ENCODE results near the gene METTL14. TPM values are rescaled to one million over a fixed set of nuclear protein-coding genes. Genes with fewer than 3 reads are reported as not detected.

Gene METTL14
- polyA plus RNA-seq, 1 donor (not counting 4 experiments of a cell fraction or from before 2014, with no cell fraction given), result 25.8 TPM

DNA sequence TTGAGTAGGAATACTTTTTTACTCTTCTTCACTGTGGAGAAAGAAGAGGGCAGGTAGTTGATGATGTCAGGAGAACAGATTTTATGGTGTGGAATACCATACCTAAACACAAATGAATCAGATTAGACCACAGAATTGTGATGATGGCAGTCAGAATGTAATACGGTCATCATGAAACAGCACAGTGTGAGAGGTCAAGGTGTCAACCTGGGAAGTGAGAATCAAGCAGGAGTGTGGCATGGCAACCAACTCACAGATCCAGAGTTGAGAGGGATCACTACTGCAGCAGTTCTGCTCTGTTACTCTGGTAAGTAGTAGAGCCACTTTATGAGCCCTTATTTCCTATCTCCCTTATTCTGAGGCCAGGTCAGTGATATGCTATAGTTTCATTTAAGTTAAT is 27.7 kb downstream of the METTL14 start:
- Histone ChIP-seq H3K4me1 (ENCODE audit: control insufficient read depth, extremely low read depth, insufficient read depth, low read length) (no peaks in the 10 kb centered on the region), H3K9me3 (ENCODE audit: control insufficient read depth, low read depth, low read length) (no peaks in the 10 kb centered on the region), H2AFZ (ENCODE audit: control insufficient read depth, low read length) (no peak overlapping the region), H3K4me3 (ENCODE audit: control insufficient read depth in 2 of 3, extremely low read depth in 1 of 3, insufficient read depth in 2 of 3, low read depth in 1 of 3, low read length in 3 of 3) (no peak overlapping the region), H4K20me1 (ENCODE audit: control insufficient read depth, extremely low read depth, insufficient read depth, low read length) (no peaks in the 10 kb centered on the region), H3K4me2 (ENCODE audit: control insufficient read depth, extremely low read depth, insufficient read depth, low read depth, low read length) (no peak overlapping the region), H3K27ac (ENCODE audit: control insufficient read depth, insufficient read depth, low read length) (no peak overlapping the region), H3K9me1 (ENCODE audit: control insufficient read depth, extremely low read depth, insufficient read depth, low read length) (no peaks in the 10 kb centered on the region), H3K27me3 (ENCODE audit: control insufficient read depth, extremely low read depth, insufficient read depth, low read length) (no peaks in the 10 kb centered on the region), H3K79me2 (ENCODE audit: control insufficient read depth, insufficient read depth, low read length) (no peaks in the 10 kb centered on the region), H3K36me3 (ENCODE audit: control insufficient read depth in 2 of 2, extremely low read depth in 1 of 2, insufficient read depth in 2 of 2, low read length in 2 of 2) (peaks cover 0 to 2% of the 10 kb centered on the region in 2 experiments), H3K9ac (ENCODE audit: control insufficient read depth, extremely low read depth, insufficient read depth, low read length) (no peak overlapping the region)
- TF ChIP-seq EZH2 (IDR thresholded peaks at IDR 0.05; ENCODE audit: low read length), result no peak
- TF ChIP-seq, protein P1, sequence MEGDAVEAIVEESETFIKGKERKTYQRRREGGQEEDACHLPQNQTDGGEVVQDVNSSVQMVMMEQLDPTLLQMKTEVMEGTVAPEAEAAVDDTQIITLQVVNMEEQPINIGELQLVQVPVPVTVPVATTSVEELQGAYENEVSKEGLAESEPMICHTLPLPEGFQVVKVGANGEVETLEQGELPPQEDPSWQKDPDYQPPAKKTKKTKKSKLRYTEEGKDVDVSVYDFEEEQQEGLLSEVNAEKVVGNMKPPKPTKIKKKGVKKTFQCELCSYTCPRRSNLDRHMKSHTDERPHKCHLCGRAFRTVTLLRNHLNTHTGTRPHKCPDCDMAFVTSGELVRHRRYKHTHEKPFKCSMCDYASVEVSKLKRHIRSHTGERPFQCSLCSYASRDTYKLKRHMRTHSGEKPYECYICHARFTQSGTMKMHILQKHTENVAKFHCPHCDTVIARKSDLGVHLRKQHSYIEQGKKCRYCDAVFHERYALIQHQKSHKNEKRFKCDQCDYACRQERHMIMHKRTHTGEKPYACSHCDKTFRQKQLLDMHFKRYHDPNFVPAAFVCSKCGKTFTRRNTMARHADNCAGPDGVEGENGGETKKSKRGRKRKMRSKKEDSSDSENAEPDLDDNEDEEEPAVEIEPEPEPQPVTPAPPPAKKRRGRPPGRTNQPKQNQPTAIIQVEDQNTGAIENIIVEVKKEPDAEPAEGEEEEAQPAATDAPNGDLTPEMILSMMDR (optimal IDR thresholded peaks at IDR 0.05 in 1 of 3, IDR thresholded peaks at IDR 0.05 in 1 of 3, conservative IDR thresholded peaks at IDR 0.05 in 1 of 3; ENCODE audit: extremely low read depth in 1 of 3, insufficient read depth in 2 of 3, low read length in 3 of 3), result no peak
- DNase-seq (ENCODE audit: low read depth, low spot score) (no peak), FAIRE-seq (no peak)
- dilution Hi-C loops (cut with MboI; ENCODE audit: extremely low pct_ligation_motif_present, low sequenced_read_pairs), result no loop called here

DNA sequence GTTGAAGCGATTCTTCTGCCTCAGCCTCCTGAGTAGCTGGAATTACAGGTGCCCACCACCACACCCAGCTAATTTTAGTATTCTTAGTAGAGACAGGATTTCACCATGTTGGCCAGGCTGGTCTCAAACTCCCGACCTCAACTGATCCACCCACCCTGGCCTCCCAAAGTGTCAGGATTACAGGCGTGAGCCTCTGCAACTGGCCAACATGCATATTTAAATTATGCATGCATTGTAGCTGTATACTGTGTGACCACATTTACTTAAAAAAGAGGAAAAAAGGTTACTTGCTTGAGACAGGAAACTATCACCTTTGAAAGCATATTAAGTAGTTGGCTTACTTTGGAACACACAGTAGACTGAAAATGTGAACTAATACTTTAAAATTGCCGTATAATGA is 29.5 kb downstream of the METTL14 start:
- no peaks in the 10 kb centered on the region for H4K20me1 ChIP-seq (ENCODE audit: control insufficient read depth, extremely low read depth, insufficient read depth, low read length)
- FAIRE-seq, result no peak
- no peaks in the 10 kb centered on the region for H3K79me2 ChIP-seq (ENCODE audit: control insufficient read depth, insufficient read depth, low read length)
- no peaks in the 10 kb centered on the region for H3K9me3 ChIP-seq (ENCODE audit: control insufficient read depth, low read depth, low read length)
- no peaks in the 10 kb centered on the region for H3K27me3 ChIP-seq (ENCODE audit: control insufficient read depth, extremely low read depth, insufficient read depth, low read length)
- no peak for TF ChIP-seq EZH2 (IDR thresholded peaks at IDR 0.05; ENCODE audit: low read length)
- TF ChIP-seq, protein P1 (optimal IDR thresholded peaks at IDR 0.05 in 1 of 3, IDR thresholded peaks at IDR 0.05 in 1 of 3, conservative IDR thresholded peaks at IDR 0.05 in 1 of 3; ENCODE audit: extremely low read depth in 1 of 3, insufficient read depth in 2 of 3, low read length in 3 of 3), result no peak
- H3K4me1 ChIP-seq (ENCODE audit: control insufficient read depth, extremely low read depth, insufficient read depth, low read length), result peaks cover 12% of the 10 kb centered on the region
- H3K27ac ChIP-seq (ENCODE audit: control insufficient read depth, insufficient read depth, low read length), result no peak overlapping the region
- H3K36me3 ChIP-seq (ENCODE audit: control insufficient read depth in 2 of 2, extremely low read depth in 1 of 2, insufficient read depth in 2 of 2, low read length in 2 of 2), result peaks cover 2 to 4% of the 10 kb centered on the region in 2 experiments
- no peaks in the 10 kb centered on the region for H3K9me1 ChIP-seq (ENCODE audit: control insufficient read depth, extremely low read depth, insufficient read depth, low read length)
- H3K4me3 ChIP-seq (ENCODE audit: control insufficient read depth in 2 of 3, extremely low read depth in 1 of 3, insufficient read depth in 2 of 3, low read depth in 1 of 3, low read length in 3 of 3), result no peak overlapping the region
- no peak for DNase-seq (ENCODE audit: low read depth, low spot score)
- H3K9ac ChIP-seq (ENCODE audit: control insufficient read depth, extremely low read depth, insufficient read depth, low read length), result no peak overlapping the region
- dilution Hi-C loops (cut with MboI; ENCODE audit: extremely low pct_ligation_motif_present, low sequenced_read_pairs), result no loop called here
- H3K4me2 ChIP-seq (ENCODE audit: control insufficient read depth, extremely low read depth, insufficient read depth, low read depth, low read length), result no peak overlapping the region
- H2AFZ ChIP-seq (ENCODE audit: control insufficient read depth, low read length), result no peak overlapping the region
